ENCODE data around the gene RACGAP1.
A peak's percentile ranks its signal among the peaks of the same experiment; 100 is the strongest.

RACGAP1 gene

GRCh38 chr12:50025187-50026059 is at the start of gene RACGAP1:
Gene RACGAP1, minus strand, starts transcription at chr12:50025494. Its CDS starts 8,779 bp downstream, at chr12:50016715.
- peak; percentile 98 for DNase-seq

DNA sequence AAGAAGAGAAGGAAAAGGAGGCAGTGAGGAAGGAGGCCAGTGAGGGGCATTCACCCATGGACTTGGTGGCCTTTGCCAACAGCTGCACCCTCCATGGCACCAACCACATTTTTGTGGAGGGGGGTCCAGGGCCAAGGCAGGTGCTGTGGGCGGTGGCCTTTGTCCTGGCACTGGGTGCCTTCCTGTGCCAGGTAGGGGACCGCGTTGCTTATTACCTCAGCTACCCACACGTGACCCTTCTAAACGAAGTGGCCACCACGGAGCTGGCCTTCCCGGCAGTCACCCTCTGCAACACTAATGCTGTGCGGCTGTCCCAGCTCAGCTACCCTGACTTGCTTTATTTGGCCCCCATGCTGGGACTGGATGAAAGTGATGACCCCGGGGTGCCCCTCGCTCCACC is 48.4 kb upstream of the RACGAP1 start:
- no peak for DNase-seq

- no peak for DNase-seq
Measured at GRCh38 chr12:50073206-50073605, 47.9 kb upstream of the RACGAP1 start.

DNA sequence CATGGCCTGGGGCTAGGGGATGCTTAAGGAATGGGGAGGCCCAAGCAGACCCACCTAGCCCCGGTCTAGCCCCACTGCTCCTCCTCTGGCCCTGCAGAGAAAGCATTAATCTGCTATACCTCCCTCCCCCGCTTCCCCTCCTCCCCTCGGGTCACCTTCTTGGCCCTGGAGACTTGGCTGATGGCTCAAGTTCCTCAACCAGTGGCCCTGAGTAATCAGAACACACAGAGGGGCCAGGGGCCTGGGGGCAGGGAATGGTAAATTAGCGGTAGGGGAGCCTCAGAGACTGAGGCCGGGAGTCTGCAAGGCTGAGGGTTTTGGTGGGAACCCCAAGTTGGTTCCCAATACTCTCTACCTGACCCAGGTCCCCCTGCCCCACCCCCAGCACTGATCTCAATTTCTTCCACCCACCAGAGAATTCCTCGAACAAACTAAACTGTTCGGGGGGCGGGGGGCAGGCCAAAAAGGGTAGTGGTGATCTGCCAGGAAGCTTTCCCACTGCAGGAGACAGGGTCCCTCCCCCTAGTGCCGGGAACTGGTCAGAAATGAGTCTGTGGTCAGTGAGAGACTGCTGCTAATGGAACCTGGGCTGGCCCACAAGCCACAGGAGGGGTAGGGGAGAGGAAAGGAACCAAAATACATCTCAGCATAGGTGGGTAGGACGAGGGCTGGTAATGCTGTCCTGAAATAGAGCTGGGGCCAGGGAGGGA is 47.1 kb upstream of the RACGAP1 start:
- no peak for DNase-seq

DNA sequence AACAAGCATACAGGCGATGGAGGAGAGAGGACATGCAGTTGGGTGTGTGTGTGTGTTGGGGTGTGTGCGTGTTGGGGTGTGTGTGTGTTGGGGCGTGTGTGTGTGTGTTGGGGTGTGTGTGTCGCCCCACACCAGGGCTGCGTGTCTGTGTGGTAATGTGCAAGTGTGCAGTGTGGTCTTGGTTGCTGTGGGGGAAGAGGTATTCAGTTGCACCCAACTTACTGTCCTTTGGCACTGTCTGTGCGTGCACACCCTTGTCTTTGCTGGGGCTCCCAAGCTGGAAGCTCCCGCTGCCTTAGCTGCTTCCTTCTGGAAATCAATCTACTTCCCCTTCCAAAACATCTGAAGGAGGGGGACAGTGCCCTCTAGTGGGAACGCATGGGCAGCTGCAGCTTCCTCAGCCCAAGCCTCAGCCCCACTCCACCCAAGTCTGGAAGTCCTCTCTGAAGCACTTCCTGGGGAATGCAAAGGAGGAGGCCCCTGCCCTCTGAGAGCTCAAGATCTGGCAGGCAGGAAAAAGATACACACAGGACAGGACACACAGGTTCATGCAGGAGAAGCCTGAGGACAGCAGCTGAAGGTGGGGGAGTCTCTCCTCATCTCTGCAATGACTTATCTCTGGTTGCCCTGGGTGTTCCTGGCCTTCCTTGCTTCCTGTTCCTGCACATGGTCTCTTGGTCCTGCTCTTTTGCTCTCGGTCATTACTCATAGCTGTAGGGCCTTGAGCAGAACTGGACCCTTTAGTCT is 45.2 kb upstream of the RACGAP1 start:
- peak; percentile 76 for DNase-seq

DNA sequence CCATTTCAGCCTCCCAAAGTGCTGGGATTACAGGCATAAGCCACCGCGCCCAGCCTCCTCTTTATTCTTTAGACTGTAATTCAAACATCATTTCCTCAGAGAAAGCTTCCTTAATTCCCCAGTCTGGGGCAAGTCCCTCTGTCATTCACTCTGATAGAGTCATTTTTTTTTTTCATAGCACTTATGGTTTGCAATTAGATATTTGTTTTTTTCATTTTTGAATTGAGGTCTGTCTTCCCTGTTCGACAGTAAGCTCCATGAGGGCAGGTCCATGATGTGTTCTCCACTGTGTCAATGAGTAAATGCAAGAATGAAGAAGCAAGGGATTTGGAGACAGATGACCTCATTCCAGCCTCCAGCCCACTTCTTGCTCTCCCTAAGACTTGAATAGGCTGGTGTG is 44.2 kb upstream of the RACGAP1 start:
- DNase-seq, result no peak

- DNase-seq, result no peak
Measured at GRCh38 chr12:50069069-50069468, 43.8 kb upstream of the RACGAP1 start.

- DNase-seq, result no peak
Measured at GRCh38 chr12:50066402-50066801, 41.1 kb upstream of the RACGAP1 start.

DNA sequence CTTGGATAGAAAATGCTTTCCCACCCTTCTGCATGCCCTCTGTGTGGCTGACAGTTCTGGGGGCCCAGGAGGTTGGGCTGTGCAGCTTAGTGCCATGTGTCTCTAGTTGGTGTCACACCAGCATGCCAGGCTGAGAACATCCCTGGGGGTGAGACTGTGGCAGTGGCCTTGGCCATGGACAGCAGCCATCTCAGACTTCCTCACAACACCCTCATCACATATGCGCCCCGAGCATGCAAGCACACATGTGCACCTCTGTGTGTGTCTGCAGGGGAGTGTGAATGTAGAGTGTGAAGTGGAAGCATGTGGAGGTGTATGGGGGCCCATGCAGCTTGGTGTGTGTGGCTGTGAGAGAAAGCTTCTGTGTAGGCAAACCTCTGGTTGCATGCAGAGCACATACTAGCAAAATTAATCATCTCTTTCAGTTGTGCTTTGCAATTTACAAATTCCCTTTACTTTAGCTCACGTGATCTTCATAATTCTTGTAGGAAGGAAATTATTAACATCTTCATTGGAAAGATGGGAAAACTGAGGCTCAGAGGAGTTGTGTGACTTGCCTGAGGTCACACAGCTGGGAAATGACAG is 40.5 kb upstream of the RACGAP1 start:
- DNase-seq, result no peak

DNA sequence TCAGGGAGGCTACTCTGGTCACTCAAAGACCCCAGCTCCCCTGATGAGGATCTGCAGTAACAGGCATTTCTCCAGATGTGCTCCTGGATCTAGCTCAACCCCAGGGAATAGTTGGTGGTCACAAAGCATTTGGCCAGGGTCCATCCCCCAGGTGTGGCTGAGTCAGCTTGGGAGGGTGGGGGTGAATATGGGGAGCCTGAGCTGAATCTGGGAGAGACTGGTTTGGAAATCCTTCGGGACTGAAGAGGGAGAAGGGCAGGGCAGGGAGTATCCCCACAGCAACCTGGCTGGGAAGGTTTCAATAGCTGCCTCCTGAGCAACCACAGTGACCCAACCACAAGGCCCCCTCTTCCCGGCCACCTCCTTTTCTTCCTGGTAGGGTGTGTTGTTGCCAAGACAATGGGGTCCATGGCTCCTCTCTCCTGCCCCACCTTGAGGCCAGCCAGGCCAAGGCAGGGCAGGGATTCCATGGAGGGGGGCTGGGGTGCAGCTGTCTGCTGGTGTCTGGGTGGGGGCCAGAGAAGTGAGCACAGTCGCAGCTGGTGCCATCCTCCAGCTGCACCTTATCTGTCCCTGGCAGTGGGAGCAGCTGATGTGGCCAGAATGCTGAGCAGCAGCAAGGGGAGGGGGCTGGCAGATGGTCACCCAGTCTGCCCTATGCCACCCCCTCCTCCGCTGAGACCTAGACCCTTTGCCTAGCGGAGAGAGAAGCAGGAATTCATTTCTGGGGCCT is 37.6 kb upstream of the RACGAP1 start:
- DNase-seq, result no peak

DNA sequence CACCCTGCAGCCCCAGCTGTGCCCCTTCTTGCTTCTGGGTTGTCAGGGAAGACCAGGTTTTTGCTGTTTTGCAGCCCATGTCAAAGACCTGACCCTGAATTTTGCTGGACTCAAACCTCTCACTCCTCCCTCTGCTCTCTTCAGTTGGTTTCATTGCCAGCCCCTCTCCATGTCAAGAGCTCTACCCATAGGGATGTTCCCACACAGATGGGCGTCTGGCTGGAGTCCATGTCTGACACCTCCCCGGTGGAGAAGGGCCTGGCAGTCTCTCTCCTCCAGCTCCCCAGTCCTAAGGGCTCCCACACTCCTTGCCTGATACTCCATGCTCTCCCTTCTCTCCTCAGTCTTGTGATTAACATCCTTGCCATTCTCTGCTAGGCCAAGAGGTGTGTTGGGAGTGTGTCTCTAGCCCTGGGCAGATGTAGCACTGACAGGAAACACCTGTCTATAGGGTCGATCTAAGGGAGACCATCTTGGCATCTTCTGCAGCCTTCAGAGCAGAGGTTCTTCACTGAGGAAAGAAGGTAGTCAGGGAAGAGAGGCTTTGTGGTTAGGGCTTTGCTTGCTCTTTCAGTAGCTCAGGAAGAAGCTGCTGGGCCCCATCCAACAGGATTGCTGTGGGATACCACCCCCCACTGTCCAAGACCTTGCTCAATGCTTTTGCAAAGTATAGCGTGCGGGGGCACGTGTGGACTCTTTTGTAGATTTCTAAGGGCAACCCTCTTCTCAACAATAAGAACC is 36.8 kb upstream of the RACGAP1 start:
- no peak for DNase-seq

GRCh38 chr12:50061171-50061570 is 35.9 kb upstream of the RACGAP1 start:
- DNase-seq, result no peak

DNA sequence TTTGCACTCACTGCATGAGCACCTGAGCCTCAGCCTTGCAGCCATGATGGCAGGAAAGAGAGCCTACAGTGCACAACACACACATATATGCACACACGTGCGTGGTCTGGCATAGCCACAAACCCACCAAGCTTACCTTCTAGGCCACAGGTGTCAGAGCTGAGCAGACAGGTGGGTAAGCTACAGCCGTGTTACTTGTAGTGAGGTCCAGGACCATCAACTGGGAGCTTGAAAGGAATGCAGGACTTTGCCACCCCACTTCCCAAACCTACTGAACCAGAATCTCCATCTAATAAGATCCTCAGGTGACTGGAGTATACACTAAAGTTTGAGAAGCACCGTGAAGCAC is 34.8 kb upstream of the RACGAP1 start:
- no peak for DNase-seq

DNA sequence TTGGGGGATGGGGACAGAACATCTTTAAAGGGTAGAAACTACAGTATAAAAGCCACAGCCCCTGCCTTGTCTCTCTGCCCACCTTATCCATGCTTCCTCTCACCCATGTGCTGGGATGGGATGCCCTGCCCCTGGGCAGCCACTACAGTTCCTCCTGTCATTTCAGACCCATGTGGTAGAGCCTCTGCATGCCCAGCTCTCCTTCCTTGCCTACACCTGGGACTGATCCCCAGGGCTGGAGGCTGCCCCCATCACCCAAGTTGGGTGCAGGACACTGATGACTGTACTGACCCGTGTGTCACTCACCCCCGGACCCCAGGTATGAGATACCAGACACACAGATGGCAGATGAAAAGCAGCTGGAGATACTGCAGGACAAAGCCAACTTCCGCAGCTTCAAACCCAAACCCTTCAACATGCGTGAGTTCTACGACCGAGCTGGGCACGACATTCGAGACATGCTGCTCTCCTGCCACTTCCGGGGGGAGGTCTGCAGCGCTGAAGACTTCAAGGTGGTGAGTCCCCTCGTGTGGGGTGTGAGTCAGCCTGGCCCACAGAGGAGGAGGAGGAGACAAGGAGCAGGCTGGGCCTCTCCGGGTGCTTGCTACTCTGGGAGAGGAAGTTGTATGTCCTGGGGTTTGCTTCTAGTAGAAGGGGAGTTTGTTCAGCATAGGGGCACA is 34.3 kb upstream of the RACGAP1 start:
- DNase-seq, result peak; percentile 65

GRCh38 chr12:50058743-50059312 is 33.5 kb upstream of the RACGAP1 start:
- no peak for DNase-seq

DNA sequence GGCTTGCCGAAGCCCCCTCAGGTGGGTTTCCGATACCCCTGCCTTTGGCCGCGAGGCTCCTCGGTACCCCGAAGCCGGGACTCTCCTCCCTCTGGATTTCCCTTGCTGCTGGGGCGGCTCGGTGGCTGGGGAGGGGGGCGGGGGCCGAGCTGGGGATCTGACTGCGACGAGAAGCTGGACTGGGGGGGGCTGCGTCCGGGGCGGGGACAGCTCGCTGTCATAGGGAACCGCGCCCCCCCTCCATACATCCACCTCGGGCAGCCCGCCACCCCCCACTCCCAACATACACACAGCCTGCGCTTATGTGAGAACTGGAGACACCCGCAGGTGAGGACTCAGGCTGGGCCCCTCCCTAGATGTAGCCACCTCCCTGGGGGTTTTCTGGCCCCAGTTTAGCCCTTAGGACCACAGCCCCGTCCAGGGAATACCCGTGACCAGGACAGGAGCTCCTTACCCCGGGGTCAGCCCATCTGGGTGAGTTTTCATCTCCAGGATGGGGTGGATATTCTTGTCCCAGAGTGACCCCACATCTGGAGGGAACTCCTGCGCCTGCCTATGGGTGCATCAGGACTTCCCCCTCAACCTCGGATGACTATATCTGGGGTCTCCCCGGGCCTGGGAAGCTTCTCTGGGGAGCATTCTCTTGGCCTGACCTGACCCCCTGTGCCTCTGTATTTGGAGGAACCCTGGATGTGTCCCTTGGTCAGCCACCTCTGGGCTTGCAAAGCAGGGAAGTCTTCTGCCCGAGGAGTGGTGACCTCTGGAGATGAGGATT is 32.8 kb upstream of the RACGAP1 start:
- DNase-seq, result no peak

DNA sequence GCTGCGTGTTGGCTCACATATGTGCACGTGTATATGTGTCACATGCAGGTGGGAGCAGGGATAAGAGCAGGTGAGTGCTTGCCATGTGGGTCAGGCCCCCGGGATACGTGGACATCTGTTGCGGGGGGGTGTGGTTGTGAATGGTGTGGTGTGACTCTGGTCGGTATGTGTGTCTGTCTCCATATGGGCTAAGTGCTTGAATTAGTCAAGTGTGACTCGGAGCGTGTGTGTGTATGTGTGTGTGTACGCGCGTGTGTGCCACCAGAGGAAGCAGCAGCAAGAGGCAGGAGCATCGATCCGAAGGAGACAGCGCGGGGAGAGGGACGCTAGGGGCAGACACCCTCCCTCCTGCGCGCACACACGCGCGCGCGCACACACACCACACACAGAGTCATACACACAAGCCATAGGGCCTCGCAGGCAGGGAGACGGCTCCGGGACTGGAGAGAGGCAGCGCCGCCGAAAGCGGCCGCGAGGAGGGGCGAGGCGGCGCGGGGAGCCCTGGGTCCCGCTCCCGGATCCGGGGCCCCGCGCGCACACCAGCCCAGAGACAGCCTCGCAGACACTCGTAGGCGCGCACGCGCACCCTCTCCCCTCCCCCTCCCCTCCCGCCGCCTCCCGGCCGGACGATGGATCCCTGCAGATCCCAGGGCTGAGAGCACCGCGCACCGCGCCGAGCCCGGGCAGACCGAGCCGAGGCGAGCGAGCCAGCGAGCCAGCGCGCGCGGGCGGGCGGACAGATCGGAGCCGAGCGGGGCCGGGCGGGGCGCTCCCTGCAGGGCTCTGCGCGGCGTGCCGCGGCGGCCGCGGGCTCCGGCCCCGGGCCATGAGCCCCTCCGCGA is 31.9 kb upstream of the RACGAP1 start, which contains the start of gene ASIC1:
TSS of gene ASIC1 (plus strand) at position 597 of the 842 bp plus-strand sequence. CDS start 1,171 bp downstream, outside the sequence.
- peak; percentile 63 for DNase-seq

DNA sequence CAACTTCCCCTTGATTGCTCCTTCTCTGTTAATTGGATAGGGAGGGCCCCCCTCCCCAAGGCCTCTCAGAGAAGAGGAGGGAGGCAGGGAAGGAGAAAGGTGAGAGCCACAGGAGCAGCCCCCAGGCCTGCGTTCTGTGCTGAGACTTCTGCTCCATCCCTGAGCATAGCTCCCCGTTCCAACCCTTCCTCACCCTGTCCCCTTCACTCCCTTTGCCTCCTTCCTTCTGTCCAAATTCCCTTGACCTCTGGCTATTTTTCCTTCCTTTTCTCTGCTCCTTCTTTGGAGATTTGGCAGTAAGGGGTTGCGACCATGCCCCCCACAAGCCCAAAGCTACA is 31.3 kb upstream of the RACGAP1 start:
- no peak for DNase-seq

All from activated CD4-positive, alpha-beta T cell treated with anti-CD3 and anti-CD28 coated beads, Interleukin-2, Interleukin-6, amounts not matched to agents 100 ng/mL and 50 ng/mL, durations not matched to agents 16 hours and 8 hours (primary cell).